EH (cell line): ENCODE data around the gene FAM184A.
"Not testable (repeated sequence)": the region's sequence is repeated elsewhere in the genome, so short reads cannot be mapped to it uniquely, and the experiment has no call there.

ENCODE experiments used
- DNase-seq: peaks from one replicate; pipeline ENCODE4 v3.0.0-alpha.2; 2015; ENCODE audit warnings: low read depth

The FAM184A gene, protein sequence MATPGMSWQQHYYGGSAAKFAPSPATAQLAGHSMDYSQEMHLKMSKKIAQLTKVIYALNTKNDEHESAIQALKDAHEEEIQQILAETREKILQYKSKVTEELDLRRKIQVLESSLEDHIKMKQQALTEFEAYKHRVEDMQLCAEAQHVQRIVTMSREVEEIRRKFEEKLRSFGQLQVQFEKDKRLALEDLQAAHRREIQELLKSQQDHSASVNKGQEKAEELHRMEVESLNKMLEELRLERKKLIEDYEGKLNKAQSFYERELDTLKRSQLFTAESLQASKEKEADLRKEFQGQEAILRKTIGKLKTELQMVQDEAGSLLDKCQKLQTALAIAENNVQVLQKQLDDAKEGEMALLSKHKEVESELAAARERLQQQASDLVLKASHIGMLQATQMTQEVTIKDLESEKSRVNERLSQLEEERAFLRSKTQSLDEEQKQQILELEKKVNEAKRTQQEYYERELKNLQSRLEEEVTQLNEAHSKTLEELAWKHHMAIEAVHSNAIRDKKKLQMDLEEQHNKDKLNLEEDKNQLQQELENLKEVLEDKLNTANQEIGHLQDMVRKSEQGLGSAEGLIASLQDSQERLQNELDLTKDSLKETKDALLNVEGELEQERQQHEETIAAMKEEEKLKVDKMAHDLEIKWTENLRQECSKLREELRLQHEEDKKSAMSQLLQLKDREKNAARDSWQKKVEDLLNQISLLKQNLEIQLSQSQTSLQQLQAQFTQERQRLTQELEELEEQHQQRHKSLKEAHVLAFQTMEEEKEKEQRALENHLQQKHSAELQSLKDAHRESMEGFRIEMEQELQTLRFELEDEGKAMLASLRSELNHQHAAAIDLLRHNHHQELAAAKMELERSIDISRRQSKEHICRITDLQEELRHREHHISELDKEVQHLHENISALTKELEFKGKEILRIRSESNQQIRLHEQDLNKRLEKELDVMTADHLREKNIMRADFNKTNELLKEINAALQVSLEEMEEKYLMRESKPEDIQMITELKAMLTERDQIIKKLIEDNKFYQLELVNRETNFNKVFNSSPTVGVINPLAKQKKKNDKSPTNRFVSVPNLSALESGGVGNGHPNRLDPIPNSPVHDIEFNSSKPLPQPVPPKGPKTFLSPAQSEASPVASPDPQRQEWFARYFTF

DNA sequence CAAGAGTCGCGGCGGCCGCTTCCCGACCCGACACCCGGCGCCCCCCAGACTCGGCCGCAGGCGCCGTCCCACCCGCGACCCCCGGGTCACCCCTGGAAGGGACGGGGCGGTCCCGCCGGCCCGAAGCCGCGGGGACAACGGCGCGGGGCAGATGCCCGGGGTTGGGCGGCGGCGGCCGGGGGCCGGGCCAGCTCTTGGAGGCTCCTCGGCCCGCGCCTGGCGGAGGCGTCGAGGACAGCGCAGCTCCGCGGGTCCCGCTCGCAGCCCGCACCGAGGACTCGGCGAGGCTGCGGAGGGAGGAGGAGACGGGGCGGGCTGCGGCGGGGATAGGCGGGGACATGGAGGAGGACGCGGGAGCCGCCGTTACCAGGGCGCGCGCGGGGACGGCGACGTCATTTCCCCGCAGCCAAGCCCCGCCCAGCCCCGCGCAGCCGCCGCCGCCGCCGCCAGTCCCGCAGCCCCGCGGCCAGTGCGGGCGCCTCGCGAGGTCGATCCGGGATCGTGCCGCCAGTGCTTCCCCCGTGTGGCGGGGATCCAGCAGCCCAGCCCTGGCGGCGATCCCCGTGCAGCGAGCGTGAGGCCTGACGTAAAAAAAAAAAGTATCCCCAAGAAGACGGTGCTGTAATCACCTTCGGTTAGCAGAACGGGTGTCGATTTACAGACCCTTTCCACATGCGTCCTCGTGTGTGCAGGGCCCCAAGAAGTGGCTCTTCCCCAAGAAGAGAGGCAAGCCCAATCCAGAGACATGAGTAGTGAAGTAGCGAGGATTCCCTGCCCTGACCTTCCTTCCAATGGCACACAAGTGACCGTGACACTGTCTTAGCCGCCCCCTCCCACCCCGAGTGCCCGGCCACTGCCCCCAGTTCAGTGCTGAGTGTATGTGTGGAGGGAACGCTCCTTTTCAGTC is at the start of gene FAM184A:
Gene FAM184A, minus strand, starts transcription at position 289 of the 907 bp plus-strand sequence. CDS start 365 bp downstream, outside the sequence.
- DNase-seq, result peak; percentile 45

DNA sequence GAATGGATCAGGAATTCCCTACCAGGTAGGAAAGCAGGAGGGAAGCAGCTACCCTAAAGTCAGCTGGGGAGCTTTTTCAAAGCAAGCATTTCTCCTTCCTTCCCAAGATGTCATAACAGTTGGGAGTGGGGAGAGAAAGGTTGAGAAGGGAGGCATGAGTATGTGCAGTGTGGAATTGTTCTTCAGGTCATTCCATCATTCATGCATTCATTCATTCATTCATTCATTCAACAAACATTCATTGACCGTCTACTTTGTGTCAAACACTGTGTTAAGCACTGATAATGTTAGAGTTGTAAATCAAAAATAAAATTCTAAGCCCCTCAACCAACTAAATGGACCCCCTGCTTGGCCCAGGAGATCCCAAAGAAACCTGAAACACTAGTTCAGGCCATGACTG is 49.2 kb upstream of the FAM184A start:
- no peak for DNase-seq

DNA sequence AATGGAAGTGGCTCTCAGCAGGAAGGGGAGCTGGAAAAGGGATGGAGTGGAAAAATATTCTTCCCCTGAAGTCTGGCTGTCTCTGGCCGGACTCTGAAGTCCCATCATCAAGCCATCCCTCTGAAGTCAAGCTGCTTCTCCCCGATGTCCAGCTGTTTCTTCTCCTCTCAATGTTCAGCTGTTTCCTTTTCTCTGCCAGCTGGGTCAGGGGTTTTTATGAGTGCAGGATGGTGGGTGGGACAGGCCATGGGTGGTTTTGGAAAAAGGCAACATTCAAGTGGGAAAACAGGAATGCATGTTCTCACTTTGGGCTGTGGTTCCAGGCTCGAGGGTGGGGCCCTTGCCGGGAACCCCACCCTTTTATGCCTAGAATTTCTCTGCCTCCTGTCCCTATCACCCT is 48.4 kb upstream of the FAM184A start:
- no peak for DNase-seq

DNA sequence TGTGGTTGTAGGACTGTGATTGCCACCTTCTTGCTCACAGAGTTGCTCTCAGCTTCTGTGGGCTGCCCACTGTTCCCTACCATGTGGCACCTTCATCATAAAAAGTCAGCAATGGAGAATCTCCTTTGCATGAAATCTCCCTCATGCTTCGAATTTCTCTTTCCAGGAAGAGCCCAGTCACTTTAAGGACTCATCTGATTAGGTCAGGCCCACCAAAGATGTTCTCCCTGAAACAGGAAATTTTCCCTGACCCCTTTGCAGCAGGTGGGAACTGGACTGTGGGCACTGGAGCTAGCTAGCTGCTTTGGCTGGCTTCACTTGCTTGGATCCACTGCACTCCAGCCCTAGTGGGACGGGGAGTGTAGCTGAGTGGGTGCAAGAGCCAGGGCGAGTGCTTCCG is 47.7 kb upstream of the FAM184A start:
- no peak for DNase-seq

DNA sequence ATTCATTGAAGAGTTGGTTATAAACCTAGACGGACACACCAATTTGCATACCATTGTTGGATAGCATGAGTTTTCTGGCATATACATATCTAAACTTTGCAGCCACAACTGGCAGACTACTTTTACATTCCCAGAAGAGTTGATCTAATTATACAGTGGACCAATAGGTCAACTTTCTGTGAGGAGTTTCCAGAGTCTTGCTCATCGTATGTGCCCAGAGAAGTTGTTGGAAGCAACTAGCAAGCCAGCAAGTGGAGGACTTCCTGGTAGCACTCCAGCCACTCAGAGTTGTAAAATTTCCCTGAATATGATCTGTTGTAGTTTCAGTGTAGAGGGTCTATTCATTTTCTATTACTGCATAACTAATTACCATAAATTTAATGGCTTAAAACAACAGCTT is 47.1 kb upstream of the FAM184A start:
- DNase-seq, result no peak

DNA sequence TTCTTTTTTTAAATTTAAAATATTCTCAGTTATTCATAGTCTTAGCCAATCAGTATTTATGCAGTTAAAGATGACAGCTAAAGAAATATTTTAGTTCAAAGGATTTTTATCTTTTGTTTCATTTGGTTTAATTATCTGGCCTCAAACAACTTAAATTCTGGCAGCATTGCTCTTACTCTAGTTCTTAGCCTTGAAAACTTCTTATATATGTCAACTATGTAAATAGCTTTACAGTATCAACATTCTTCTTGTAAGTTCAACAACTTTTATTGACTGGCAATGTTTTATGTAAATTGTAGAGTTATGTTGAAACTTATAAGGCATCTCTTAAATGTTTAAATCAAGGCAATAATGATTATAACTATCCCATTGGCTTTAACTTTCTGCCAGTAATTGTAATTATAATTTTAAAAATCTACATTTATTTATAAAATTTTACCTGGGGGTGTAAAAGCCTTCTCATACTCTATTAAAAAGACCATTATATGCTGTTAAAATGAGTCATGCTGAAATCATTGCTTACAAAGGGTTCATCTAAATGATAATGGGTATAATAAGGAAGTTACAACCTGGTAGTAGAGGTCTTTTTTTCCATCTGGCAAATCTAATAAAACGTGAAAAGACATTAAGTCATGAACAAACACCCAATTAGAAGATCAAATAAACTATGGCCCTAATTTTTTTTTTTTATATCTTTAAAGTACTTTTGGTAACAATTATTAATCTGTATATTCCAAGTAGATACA is 45.8 kb upstream of the FAM184A start:
- no peak for DNase-seq

GRCh38 chr6:119122336-119122735 is 43.9 kb upstream of the FAM184A start:
- no peak for DNase-seq

GRCh38 chr6:119121367-119121766 is 42.9 kb upstream of the FAM184A start:
- DNase-seq, result no peak

DNA sequence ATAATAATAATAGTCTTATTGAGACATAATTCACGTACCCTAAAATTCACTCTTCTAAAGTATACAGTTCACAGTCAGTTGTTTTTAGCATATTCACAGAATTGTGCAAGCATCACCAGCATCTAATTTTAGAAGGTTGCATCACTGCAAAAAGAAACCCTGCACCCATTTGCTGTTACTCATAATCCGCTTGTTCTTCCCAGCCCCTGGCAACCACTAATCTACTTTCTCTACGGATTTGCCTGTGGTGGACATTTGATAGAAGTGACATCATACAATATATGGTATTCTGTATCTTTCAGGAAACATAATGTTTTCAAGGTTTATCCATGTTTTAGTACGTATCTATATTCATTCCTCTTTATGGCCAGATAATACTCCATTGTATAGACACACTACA is 41.5 kb upstream of the FAM184A start:
- peak; percentile 70 for DNase-seq

- DNase-seq, result not testable (repeated sequence)
Observed at GRCh38 chr6:119119062-119119461, 40.6 kb upstream of the FAM184A start.

- DNase-seq, result no peak
Observed at GRCh38 chr6:119116712-119117281, 38.3 kb upstream of the FAM184A start.

DNA sequence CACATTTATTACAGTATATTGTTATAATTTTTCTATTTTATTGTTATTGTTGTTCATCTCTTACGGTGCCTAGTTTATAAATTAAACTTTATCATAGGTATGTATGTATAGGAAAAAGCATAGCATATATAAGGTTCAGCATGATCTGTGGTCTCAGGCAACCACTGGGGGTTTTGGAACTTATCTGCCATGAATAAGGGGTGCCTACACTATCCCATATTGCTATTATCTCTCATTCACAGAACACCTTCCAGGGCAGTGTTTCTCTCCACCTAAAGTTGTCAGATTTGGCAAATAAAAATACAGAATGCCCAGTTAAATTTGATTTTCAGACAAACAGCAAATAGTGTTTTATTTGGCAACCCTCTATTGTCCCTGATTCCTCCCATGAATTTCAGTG is 35.5 kb upstream of the FAM184A start:
- DNase-seq, result no peak

- DNase-seq, result no peak
Observed at GRCh38 chr6:119112812-119113530, 34.5 kb upstream of the FAM184A start.

- peak; percentile 53 for DNase-seq
Observed at GRCh38 chr6:119110601-119111548, 32.4 kb upstream of the FAM184A start.

GRCh38 chr6:119109654-119110325 is 31.3 kb upstream of the FAM184A start:
- DNase-seq, result no peak

DNA sequence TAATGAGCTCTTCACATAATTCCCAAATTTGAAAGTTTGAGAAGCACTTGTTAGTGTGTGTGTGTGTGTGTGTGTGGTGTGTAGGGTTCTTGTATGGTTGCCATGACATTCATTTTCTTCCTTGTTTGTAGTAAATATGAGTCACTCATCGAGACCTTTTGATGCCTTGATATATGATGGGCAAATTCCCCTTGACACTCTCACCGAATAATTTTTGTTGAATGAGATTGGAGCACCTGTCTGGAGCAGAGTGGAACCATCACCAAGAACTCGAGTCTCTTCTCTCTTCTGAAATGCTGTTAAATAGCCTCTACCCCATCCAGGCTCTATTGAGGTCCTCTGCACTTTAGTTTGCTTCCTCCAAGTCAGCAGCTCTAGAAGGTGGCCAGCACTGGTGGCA is 29.6 kb upstream of the FAM184A start:
- DNase-seq, result no peak

DNA sequence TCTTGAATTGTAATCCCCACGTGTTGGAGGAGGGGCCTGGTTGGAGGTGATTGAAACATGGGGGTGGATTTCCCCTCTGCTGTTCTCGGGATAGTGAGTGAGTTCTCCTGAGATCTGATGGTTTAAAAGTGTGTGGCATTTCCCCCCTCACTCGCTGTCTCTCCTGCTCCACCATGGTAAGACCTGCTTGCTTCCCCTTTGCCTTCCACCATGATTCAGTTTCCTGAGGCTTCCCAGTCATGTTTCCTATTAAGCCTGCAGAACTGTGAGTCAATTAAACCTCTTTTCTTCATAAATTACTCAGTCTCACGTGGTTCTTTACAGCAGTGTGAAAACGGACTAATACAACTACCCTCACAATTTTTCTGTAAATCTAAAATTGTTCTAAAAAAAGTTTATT is 26.8 kb upstream of the FAM184A start:
- no peak for DNase-seq

DNA sequence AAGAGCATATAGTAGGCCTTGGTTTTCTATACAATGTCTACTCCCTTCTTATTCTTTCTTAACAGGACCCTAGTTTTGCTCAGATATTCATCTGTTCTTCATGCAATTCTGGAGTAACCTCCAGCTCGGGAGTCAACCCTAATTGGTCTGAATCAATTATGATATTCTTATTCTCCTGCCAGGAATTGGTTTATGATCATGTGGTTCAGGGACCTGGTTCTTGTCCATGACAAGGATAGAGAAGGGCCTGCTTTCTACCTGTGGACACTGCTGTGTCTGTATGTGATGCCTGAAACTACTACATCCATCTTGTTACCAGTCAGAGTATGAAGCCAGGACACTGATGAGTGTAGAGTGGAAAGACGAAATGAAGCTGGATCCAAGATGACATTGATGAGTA is 24.4 kb upstream of the FAM184A start:
- DNase-seq, result no peak
